Suprapubic skin (tissue), 4 donors: ENCODE data around the gene LRRC55. TPM values are rescaled to one million over a fixed set of nuclear protein-coding genes. Genes with fewer than 3 reads are reported as not detected.

Experiments used
- DNase-seq, 2 donors: peaks; one replicate each; pipeline ENCODE4 v3.0.0-alpha.2; 2019; ENCODE audit warnings: low spot score in 2 of 2
- H3K27ac ChIP-seq: fragments of 200-600 bp; sonication (generic); one replicate; pipeline ENCODE4 v1.5.1; 2019
- H3K27me3 ChIP-seq: fragments of 200-600 bp; sonication (generic); one replicate; pipeline ENCODE4 v1.5.1; 2019
- H3K36me3 ChIP-seq: fragments of 200-600 bp; sonication (generic); one replicate; pipeline ENCODE4 v1.5.1; 2019
- H3K4me1 ChIP-seq: fragments of 200-600 bp; sonication (generic); one replicate; pipeline ENCODE4 v1.5.1; 2019
- H3K4me3 ChIP-seq: fragments of 200-600 bp; sonication (generic); one replicate; pipeline ENCODE4 v1.5.1; 2019; ENCODE audit warnings: mild to moderate bottlenecking
- H3K9me3 ChIP-seq: fragments of 200-600 bp; sonication (generic); one replicate; pipeline ENCODE4 v1.5.1; 2019
- CTCF ChIP-seq, 2 donors: fragments of 200-600 bp in 1 of 2; fragments of 450-650 bp in 1 of 2; sonication (generic) in 1 of 2; IDR thresholded peaks; one replicate each; pipeline ENCODE4 v1.5.1; 2016 to 2019; ENCODE audit warnings: antibody characterized with exemption in 2 of 2, mild to moderate bottlenecking in 1 of 2, moderate library complexity in 1 of 2
- EP300 ChIP-seq: sonication (generic); formaldehyde crosslinking; IDR thresholded peaks from one replicate; pipeline ENCODE4 v1.6.1; 2017; ENCODE audit warnings: antibody characterized with exemption
- POLR2A ChIP-seq, 2 donors: fragments of 450-650 bp; IDR thresholded peaks; one replicate each; pipeline ENCODE4 v1.6.1; 2017; ENCODE audit warnings: antibody characterized with exemption in 2 of 2, mild to moderate bottlenecking in 2 of 2, moderate library complexity in 2 of 2
- POLR2AphosphoS5 ChIP-seq, 3 donors: sonication (generic); formaldehyde crosslinking; IDR thresholded peaks; one replicate each; pipeline ENCODE4 v1.6.1; 2017; ENCODE audit warnings: antibody characterized with exemption in 3 of 3
- WGBS: methylation state at CpG from one replicate; pipeline ENCODE4 v1.1.5; 2018; 5-methylcytosine and 5-hydroxymethylcytosine counted together
- total RNA-seq, 4 donors: library from RNA; depleted of rRNA; stranded (reverse); fragments of >200 nt; gene quantifications; one replicate each; pipeline ENCODE4 v1.1.0, GENCODE V29; 2016

LRRC55 gene
- total RNA-seq, 4 donors from 2014 or later = 0.08 to 0.24 (median 0.17) TPM; not detected in 1

- 65% methylated on average over 5 of the region's 5 CpGs for WGBS
- no peak for DNase-seq
- no peak overlapping the region for H3K4me3 ChIP-seq
- H3K9me3 ChIP-seq = no peaks in the 10 kb centered on the region
- H3K4me1 ChIP-seq = no peaks in the 10 kb centered on the region
- H3K36me3 ChIP-seq = no peaks in the 10 kb centered on the region
- TF ChIP-seq CTCF (IDR thresholded peaks at IDR 0.05) (no peak), POLR2AphosphoS5 (IDR thresholded peaks at IDR 0.05) (no peak), EP300 (no peak), POLR2A (IDR thresholded peaks at IDR 0.05) (no peak)
- H3K27ac ChIP-seq = no peak overlapping the region
- no peaks in the 10 kb centered on the region for H3K27me3 ChIP-seq
These were observed 33.1 kb upstream of the LRRC55 start for GRCh38 chr11:57148621-57149020.

GRCh38 chr11:57150454-57150917 lies 31.3 kb upstream of the LRRC55 start:
- peaks cover 3% of the 10 kb centered on the region for H3K27me3 ChIP-seq
- H3K27ac ChIP-seq = no peak overlapping the region
- DNase-seq = no peak
- no peaks in the 10 kb centered on the region for H3K9me3 ChIP-seq
- TF ChIP-seq CTCF (IDR thresholded peaks at IDR 0.05) (no peak), EP300 (no peak), POLR2A (IDR thresholded peaks at IDR 0.05) (no peak), POLR2AphosphoS5 (IDR thresholded peaks at IDR 0.05) (no peak)
- H3K4me3 ChIP-seq = no peak overlapping the region
- H3K4me1 ChIP-seq = no peaks in the 10 kb centered on the region
- 62% methylated on average over 4 of the region's 4 CpGs for WGBS
- no peaks in the 10 kb centered on the region for H3K36me3 ChIP-seq

- H3K27ac ChIP-seq = no peak overlapping the region
- no peaks in the 10 kb centered on the region for H3K4me1 ChIP-seq
- no peaks in the 10 kb centered on the region for H3K9me3 ChIP-seq
- H3K27me3 ChIP-seq = peaks cover 7% of the 10 kb centered on the region
- 19% methylated on average over 2 of the region's 2 CpGs for WGBS
- no peaks in the 10 kb centered on the region for H3K36me3 ChIP-seq
- DNase-seq = no peak
- TF ChIP-seq POLR2A (IDR thresholded peaks at IDR 0.05) = no peak
- no peak for TF ChIP-seq EP300
- no peak for TF ChIP-seq CTCF (IDR thresholded peaks at IDR 0.05)
- TF ChIP-seq POLR2AphosphoS5 (IDR thresholded peaks at IDR 0.05) = no peak
- no peak overlapping the region for H3K4me3 ChIP-seq
These were observed 29.6 kb upstream of the LRRC55 start for GRCh38 chr11:57152134-57152533.

GRCh38 chr11:57153448-57153847 lies 28.3 kb upstream of the LRRC55 start:
- TF ChIP-seq CTCF (IDR thresholded peaks at IDR 0.05) (no peak), POLR2A (IDR thresholded peaks at IDR 0.05) (no peak), POLR2AphosphoS5 (IDR thresholded peaks at IDR 0.05) (no peak), EP300 (no peak)
- DNase-seq = no peak
- H3K27me3 ChIP-seq = peaks cover 10% of the 10 kb centered on the region
- H3K27ac ChIP-seq = no peak overlapping the region
- no peaks in the 10 kb centered on the region for H3K36me3 ChIP-seq
- no peak overlapping the region for H3K4me3 ChIP-seq
- H3K4me1 ChIP-seq = no peaks in the 10 kb centered on the region
- no peaks in the 10 kb centered on the region for H3K9me3 ChIP-seq

- Histone ChIP-seq H3K27ac (no peak overlapping the region), H3K9me3 (no peaks in the 10 kb centered on the region), H3K4me3 (no peak overlapping the region), H3K36me3 (no peaks in the 10 kb centered on the region), H3K4me1 (no peaks in the 10 kb centered on the region), H3K27me3 (peaks cover 10% of the 10 kb centered on the region)
- DNase-seq = no peak
- WGBS = 80% methylated on average over 2 of the region's 2 CpGs
- TF ChIP-seq POLR2A (IDR thresholded peaks at IDR 0.05) (no peak), POLR2AphosphoS5 (IDR thresholded peaks at IDR 0.05) (no peak), CTCF (IDR thresholded peaks at IDR 0.05) (no peak), EP300 (no peak)
These were observed 27.0 kb upstream of the LRRC55 start for GRCh38 chr11:57154739-57155138.
